ENCODE measurements around the gene CSGALNACT2. TPM values are rescaled to one million over a fixed set of nuclear protein-coding genes. Genes with fewer than 3 reads are reported as not detected.

The CSGALNACT2 gene
- polyA plus RNA-seq, 1 of the 3 experiments (the other 2 are of a cell fraction) = 11.5 TPM

DNA sequence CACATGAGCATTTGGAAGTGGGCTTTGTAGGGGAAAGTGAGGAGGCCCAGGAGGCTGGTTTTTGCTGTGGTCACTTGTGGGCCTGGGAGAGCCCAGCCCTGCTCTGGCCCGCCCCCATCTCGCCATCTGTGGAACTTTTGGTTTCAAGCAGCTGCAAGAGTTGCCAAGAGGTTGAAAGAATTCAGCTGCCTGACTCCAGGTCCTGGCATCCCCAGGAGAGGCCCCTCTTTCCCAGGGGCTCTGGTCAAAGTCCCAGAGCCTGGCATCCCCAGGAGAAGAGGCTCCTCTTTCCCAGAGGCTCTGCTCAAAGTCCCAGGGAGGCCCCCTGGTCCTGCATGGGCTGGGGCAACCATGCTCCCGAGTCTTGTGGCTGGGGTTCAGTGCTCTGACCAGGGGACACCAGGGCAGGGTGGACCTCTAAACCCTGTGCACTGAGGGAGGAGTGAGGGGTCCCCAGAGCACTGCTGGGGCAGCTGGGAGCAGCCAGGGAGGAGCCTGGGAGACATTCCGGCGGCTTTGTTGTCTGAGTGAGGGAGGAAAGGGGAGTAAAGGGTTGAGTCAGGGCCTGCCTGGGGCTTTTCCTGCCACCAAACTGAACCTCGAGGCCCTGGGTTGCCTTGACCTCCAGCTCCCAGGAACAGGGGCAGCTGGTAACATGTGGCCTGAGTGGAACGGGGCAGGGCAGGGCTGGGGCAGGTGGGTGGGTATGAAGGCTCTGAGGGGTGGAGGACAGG lies 27.7 kb upstream of the CSGALNACT2 start:
- Histone ChIP-seq H3K36me3 (replicated peaks in 1 of 2; ENCODE audit: control insufficient read depth in 1 of 2, insufficient read depth in 2 of 2, low read length in 1 of 2) (peaks cover 0 to 3% of the 10 kb centered on the region in 2 experiments), H3K9ac (no peak overlapping the region), H4K20me1 (ENCODE audit: insufficient read depth) (no peaks in the 10 kb centered on the region), H3K4me3 (ENCODE audit: low read depth in 2 of 2, low read length in 1 of 2) (no peak overlapping the region), H3K9me2 (no peaks in the 10 kb centered on the region), H3K27ac (ENCODE audit: low read depth in 2 of 2, low read length in 1 of 2) (peak overlapping the region in 1 of 2 experiments; percentile 56; a peak in 1 of 4 replicates), H3K79me2 (ENCODE audit: insufficient read depth) (no peaks in the 10 kb centered on the region), H3K4me2 (no peak overlapping the region), H3K4me1 (ENCODE audit: control insufficient read depth in 1 of 2, insufficient read depth in 2 of 2, low read depth in 1 of 2, low read length in 1 of 2) (peaks cover 0 to 35% of the 10 kb centered on the region in 2 experiments; a peak in 1 of 4 replicates), H3K9me3 (no peaks in the 10 kb centered on the region), H2AFZ (ENCODE audit: low read depth) (no peak overlapping the region), H3F3A (replicated peaks; ENCODE audit: insufficient read depth) (no peaks in the 10 kb centered on the region), H3K27me3 (ENCODE audit: insufficient read depth) (no peaks in the 10 kb centered on the region)
- TF ChIP-seq TEAD4 (IDR thresholded peaks at IDR 0.05; ENCODE audit: borderline replicate concordance, insufficient read depth) = no peak
- no peak for TF ChIP-seq ELF1 (IDR thresholded peaks at IDR 0.05)
- TF ChIP-seq RAD21 (IDR thresholded peaks at IDR 0.05; ENCODE audit: low read length) = no peak
- no peak for TF ChIP-seq RCOR1 (IDR thresholded peaks at IDR 0.05; ENCODE audit: low read length)
- no peak for DNase-seq
- ChIA-PET CTCF (interaction anchor here (1.3 to 2.7 kb wide), 3 partner anchors 31 to 243 kb away, joined by 3 to 10 read pairs (median 6); no protein-coding TSS in a partner anchor), POLR2A (interaction anchor here (1.2 kb wide), 1 partner anchor 140 kb away, joined by 3 read pairs; no protein-coding TSS in a partner anchor)
- 100% methylated on average over 1 of the region's 7 CpGs for WGBS (ENCODE audit: low lambda C conversion rate)

DNA sequence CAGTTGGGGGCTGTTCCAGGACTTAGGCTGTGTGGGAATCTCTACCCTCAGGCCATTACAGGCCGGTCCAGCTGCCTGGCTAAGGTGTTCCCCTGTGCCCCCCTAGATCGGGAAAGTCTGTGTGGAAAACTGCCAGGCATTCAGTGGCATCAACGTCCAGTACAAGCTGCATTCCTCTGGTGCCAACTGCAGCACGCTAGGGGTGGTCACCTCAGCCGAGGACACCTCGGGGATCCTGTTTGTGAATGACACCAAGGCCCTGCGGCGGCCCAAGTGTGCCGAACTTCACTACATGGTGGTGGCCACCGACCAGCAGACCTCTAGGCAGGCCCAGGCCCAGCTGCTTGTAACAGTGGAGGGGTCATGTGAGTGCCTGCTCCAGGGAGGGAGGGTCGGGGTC lies 27.1 kb upstream of the CSGALNACT2 start:
- ChIA-PET CTCF (interaction anchor here (0.8 to 2.7 kb wide), 5 partner anchors 8 to 358 kb away, joined by 3 to 10 read pairs (median 4); no protein-coding TSS in a partner anchor), POLR2A (interaction anchor here (1.2 kb wide), 1 partner anchor 141 kb away, joined by 3 read pairs; no protein-coding TSS in a partner anchor)
- no peak overlapping the region; a peak in 1 of 4 replicates for H3K27ac ChIP-seq (ENCODE audit: low read depth in 2 of 2, low read length in 1 of 2)
- peaks cover 0 to 29% of the 10 kb centered on the region in 2 experiments; a peak in 1 of 4 replicates for H3K4me1 ChIP-seq (ENCODE audit: control insufficient read depth in 1 of 2, insufficient read depth in 2 of 2, low read depth in 1 of 2, low read length in 1 of 2)
- WGBS (ENCODE audit: low lambda C conversion rate) = 64% methylated on average over 3 of the region's 11 CpGs
- no peaks in the 10 kb centered on the region for H3F3A ChIP-seq (replicated peaks; ENCODE audit: insufficient read depth)
- peaks cover 0 to 3% of the 10 kb centered on the region in 2 experiments for H3K36me3 ChIP-seq (replicated peaks in 1 of 2; ENCODE audit: control insufficient read depth in 1 of 2, insufficient read depth in 2 of 2, low read length in 1 of 2)
- no peak for DNase-seq
- no peaks in the 10 kb centered on the region for H3K27me3 ChIP-seq (ENCODE audit: insufficient read depth)
- TF ChIP-seq ELF1 (IDR thresholded peaks at IDR 0.05) (no peak), YY1 (IDR thresholded peaks at IDR 0.05; ENCODE audit: low read depth) (no peak), RXRA (IDR thresholded peaks at IDR 0.05; ENCODE audit: borderline replicate concordance, low read depth) (no peak), RAD21 (IDR thresholded peaks at IDR 0.05; ENCODE audit: low read length) (no peak), NRF1 (IDR thresholded peaks at IDR 0.05; ENCODE audit: low read depth, low read length) (no peak), TCF12 (IDR thresholded peaks at IDR 0.05) (no peak), TAF1 (IDR thresholded peaks at IDR 0.05; ENCODE audit: borderline replicate concordance, low read depth, low read length) (no peak), EZH2phosphoT487 (IDR thresholded peaks at IDR 0.05; ENCODE audit: borderline replicate concordance, low read depth) (no peak), CHD2 (IDR thresholded peaks at IDR 0.05; ENCODE audit: low read length, partially characterized antibody) (no peak), USF1 (IDR thresholded peaks at IDR 0.05; ENCODE audit: borderline replicate concordance, low read depth) (no peak), FOSL2 (IDR thresholded peaks at IDR 0.05; ENCODE audit: borderline replicate concordance, low read depth) (no peak)
- no peak overlapping the region for H3K9ac ChIP-seq
- no peaks in the 10 kb centered on the region for H3K9me2 ChIP-seq
- no peaks in the 10 kb centered on the region for H4K20me1 ChIP-seq (ENCODE audit: insufficient read depth)
- H3K9me3 ChIP-seq = no peaks in the 10 kb centered on the region
- H3K79me2 ChIP-seq (ENCODE audit: insufficient read depth) = no peaks in the 10 kb centered on the region
- no peak overlapping the region for H2AFZ ChIP-seq (ENCODE audit: low read depth)
- no peak overlapping the region for H3K4me3 ChIP-seq (ENCODE audit: low read depth in 2 of 2, low read length in 1 of 2)
- H3K4me2 ChIP-seq = no peak overlapping the region

Data from SK-N-SH (cell line).